SK-N-SH treated with all-trans-retinoic acid at 6 μM for 48 hours (cell line): ENCODE results near the gene TRAF1.

ENCODE experiments used
- ESRRG ChIP-seq: fragments of 250-450 bp; sonication (Bioruptor Pico); IDR thresholded peaks from 2 replicates; pipeline ENCODE4 v1.6.1; 2021; ENCODE audit warnings: mild to moderate bottlenecking
- OSR1 ChIP-seq: fragments of 250-450 bp; sonication (Bioruptor Pico); IDR thresholded peaks from 2 replicates; pipeline ENCODE4 v1.8.0; 2022; ENCODE audit warnings: moderate library complexity, mild to moderate bottlenecking, inconsistent platforms
- PATZ1 ChIP-seq: fragments of 250-450 bp; sonication (Bioruptor Pico); IDR thresholded peaks from 2 replicates; pipeline ENCODE4 v1.8.0; 2020; ENCODE audit warnings: mild to moderate bottlenecking, moderate library complexity, borderline replicate concordance
- ZNF70 ChIP-seq: fragments of 450-650 bp; formaldehyde crosslinking; IDR thresholded peaks from 2 replicates; pipeline ENCODE4 v1.5.0; 2020; ENCODE audit warnings: mild to moderate bottlenecking, moderate library complexity
- ZNF8 ChIP-seq: fragments of 450-650 bp; formaldehyde crosslinking; IDR thresholded peaks from 2 replicates; pipeline ENCODE4 v1.5.0; 2020; ENCODE audit warnings: mild to moderate bottlenecking, moderate library complexity

GRCh38 chr9:120861935-120862334, 64.7 kb downstream of the TRAF1 start:
- TF ChIP-seq OSR1 (CRISPR knock-in tag) (no peak), ESRRG (CRISPR knock-in tag) (no peak), ZNF8 (CRISPR knock-in tag) (no peak), PATZ1 (CRISPR knock-in tag) (no peak), ZNF70 (no peak)
